ENCODE results near the gene CRYZ. TPM values are rescaled to one million over a fixed set of nuclear protein-coding genes. Genes with fewer than 3 reads are reported as not detected.

Gene CRYZ
- total and polyA plus RNA-seq, 12 donors: 18.1 to 81.6 (median 47.7) TPM

GRCh38 chr1:74716822-74717221 is 16.0 kb downstream of the CRYZ start:
- DNase-seq: no peak
- 97 to 100% (median 99%) methylated on average over 1 of the region's 1 CpG for WGBS, 4 donors
- TF ChIP-seq, protein P1, sequence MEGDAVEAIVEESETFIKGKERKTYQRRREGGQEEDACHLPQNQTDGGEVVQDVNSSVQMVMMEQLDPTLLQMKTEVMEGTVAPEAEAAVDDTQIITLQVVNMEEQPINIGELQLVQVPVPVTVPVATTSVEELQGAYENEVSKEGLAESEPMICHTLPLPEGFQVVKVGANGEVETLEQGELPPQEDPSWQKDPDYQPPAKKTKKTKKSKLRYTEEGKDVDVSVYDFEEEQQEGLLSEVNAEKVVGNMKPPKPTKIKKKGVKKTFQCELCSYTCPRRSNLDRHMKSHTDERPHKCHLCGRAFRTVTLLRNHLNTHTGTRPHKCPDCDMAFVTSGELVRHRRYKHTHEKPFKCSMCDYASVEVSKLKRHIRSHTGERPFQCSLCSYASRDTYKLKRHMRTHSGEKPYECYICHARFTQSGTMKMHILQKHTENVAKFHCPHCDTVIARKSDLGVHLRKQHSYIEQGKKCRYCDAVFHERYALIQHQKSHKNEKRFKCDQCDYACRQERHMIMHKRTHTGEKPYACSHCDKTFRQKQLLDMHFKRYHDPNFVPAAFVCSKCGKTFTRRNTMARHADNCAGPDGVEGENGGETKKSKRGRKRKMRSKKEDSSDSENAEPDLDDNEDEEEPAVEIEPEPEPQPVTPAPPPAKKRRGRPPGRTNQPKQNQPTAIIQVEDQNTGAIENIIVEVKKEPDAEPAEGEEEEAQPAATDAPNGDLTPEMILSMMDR (IDR thresholded peaks at IDR 0.05): no peak
- no peak for TF ChIP-seq POLR2A (IDR thresholded peaks at IDR 0.05)
- Histone ChIP-seq H3K9me3 (replicated peaks in 1 of 3) (no peaks in the 10 kb centered on the region), H3K27ac (no peak overlapping the region), H3K4me1 (replicated peaks in 1 of 2) (no peaks in the 10 kb centered on the region), H3K27me3 (no peaks in the 10 kb centered on the region), H3K36me3 (replicated peaks in 1 of 2) (peaks cover 0 to 26% of the 10 kb centered on the region in 2 donors), H3K4me3 (no peak overlapping the region)
- intact Hi-C loops (cut with DNase I): no loop called here

GRCh38 chr1:74715806-74716205 is 17.0 kb downstream of the CRYZ start:
- 92 to 97% (median 94%) methylated on average over 6 of the region's 6 CpGs for WGBS, 4 donors
- no peak for DNase-seq
- Histone ChIP-seq H3K4me3 (no peak overlapping the region), H3K36me3 (replicated peaks in 1 of 2) (peaks cover 0 to 16% of the 10 kb centered on the region in 2 donors), H3K4me1 (replicated peaks in 1 of 2) (no peaks in the 10 kb centered on the region), H3K27ac (no peak overlapping the region), H3K9me3 (replicated peaks in 1 of 3) (no peaks in the 10 kb centered on the region), H3K27me3 (no peaks in the 10 kb centered on the region)
- no peak for TF ChIP-seq POLR2A (IDR thresholded peaks at IDR 0.05)
- TF ChIP-seq, protein P1 (IDR thresholded peaks at IDR 0.05): no peak
- intact Hi-C loops (cut with DNase I): no loop called here

GRCh38 chr1:74715236-74715502 is 17.7 kb downstream of the CRYZ start:
- no peaks in the 10 kb centered on the region for H3K4me1 ChIP-seq (replicated peaks in 1 of 2)
- peaks cover 0 to 11% of the 10 kb centered on the region in 2 donors for H3K36me3 ChIP-seq (replicated peaks in 1 of 2)
- TF ChIP-seq, protein P1 (IDR thresholded peaks at IDR 0.05): no peak
- no peak for TF ChIP-seq POLR2A (IDR thresholded peaks at IDR 0.05)
- intact Hi-C loops (cut with DNase I): no loop called here
- no peaks in the 10 kb centered on the region for H3K9me3 ChIP-seq (replicated peaks in 1 of 3)
- no peaks in the 10 kb centered on the region for H3K27me3 ChIP-seq
- no peak overlapping the region for H3K4me3 ChIP-seq
- no peak for DNase-seq
- 58 to 96% (median 80%) methylated on average over 1 of the region's 1 CpG for WGBS, 4 donors
- H3K27ac ChIP-seq: no peak overlapping the region

DNA sequence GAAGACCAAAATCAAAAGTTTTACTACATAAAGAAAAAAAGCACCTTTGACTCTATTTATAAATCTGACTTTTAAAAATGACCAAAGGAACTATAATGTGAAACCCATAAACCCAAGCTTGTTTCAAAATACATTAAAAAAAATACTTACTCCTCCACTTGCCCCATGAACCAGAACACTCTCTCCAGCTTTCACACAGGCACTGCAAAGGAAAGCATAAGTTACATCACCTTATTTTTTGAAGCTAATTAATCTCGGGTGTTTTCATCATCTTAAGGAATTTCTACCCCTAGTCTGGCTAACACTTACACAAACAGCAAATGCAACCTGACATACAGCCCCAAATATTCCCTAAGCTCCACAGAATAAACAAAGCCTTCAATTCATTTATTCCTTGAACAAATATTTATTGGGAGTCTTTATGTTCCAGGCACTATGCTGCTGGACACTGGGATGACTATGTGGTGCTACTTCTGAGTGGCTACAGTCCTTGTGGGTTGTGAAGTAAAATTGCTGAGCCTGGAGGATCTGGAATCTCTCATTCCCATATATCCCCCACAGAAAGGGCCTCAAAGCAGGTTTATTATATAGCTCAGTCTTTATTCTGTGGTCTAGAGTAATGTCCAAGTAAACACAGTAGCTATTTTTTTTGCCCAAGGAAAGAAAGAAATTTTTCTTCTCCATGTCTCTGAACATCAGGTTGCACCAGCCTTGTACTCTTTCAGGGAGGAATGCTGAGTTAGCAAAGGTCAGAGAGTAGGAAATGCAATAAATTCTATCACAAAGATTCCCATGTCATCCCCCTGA is 18.2 kb downstream of the CRYZ start:
- H3K4me3 ChIP-seq: no peak overlapping the region
- peaks cover 0 to 8% of the 10 kb centered on the region in 2 donors for H3K36me3 ChIP-seq (replicated peaks in 1 of 2)
- 74 to 88% (median 84%) methylated on average over 1 of the region's 1 CpG for WGBS, 4 donors
- TF ChIP-seq, protein P1 (IDR thresholded peaks at IDR 0.05): no peak
- no peak for TF ChIP-seq POLR2A (IDR thresholded peaks at IDR 0.05)
- H3K27me3 ChIP-seq: no peaks in the 10 kb centered on the region
- H3K27ac ChIP-seq: no peak overlapping the region
- no peaks in the 10 kb centered on the region for H3K9me3 ChIP-seq (replicated peaks in 1 of 3)
- no peak for DNase-seq
- intact Hi-C loops (cut with DNase I): no loop called here
- no peaks in the 10 kb centered on the region for H3K4me1 ChIP-seq (replicated peaks in 1 of 2)

Measured in adrenal gland (tissue), 12 donors.